K562 (cell line): ENCODE results near the gene SNRPA. TPM values are rescaled to one million over a fixed set of nuclear protein-coding genes. Genes with fewer than 3 reads are reported as not detected.

Experiments used
- CBFA2T3 ChIP-seq: fragments of 450-650 bp; IDR thresholded peaks from 2 replicates; pipeline ENCODE4 v1.6.1; 2017
- CHD1 ChIP-seq: fragments of 200-600 bp; sonication (generic); IDR thresholded peaks from one replicate; pipeline ENCODE4 v1.6.1; 2012; ENCODE audit warnings: mild to moderate bottlenecking, moderate library complexity, low read length, inconsistent platforms
- HLTF ChIP-seq: fragments of 450-650 bp; IDR thresholded peaks from 2 replicates; pipeline ENCODE4 v1.6.1; 2016
- ID3 ChIP-seq, 2 experiments: fragments of 250-450 bp in 1 of 2; fragments of 450-650 bp in 1 of 2; sonication (Bioruptor Pico) in 1 of 2; IDR thresholded peaks; 2 replicates each; pipeline versions ENCODE4 v1.6.1 to v1.8.0; 2016 to 2021; ENCODE audit warnings: mild to moderate bottlenecking in 2 of 2, moderate library complexity in 2 of 2, missing compliant biosample characterization in 1 of 2, missing genetic modification characterization in 1 of 2
- NFE2 ChIP-seq: IDR thresholded peaks from 2 replicates; pipeline ENCODE4 v1.6.1; 2014; ENCODE audit warnings: antibody characterized with exemption, low read depth
- NR3C1 ChIP-seq: sonication (generic); formaldehyde crosslinking; IDR thresholded peaks from 2 replicates; pipeline ENCODE4 v1.8.1; 2022; ENCODE audit warnings: missing genetic modification reagents
- RBBP5 ChIP-seq: fragments of 200-600 bp; sonication (generic); IDR thresholded peaks from 2 replicates; pipeline ENCODE4 v1.6.1; 2012; ENCODE audit warnings: borderline replicate concordance, mild to moderate bottlenecking, low read length, control low read depth, inconsistent platforms; ENCODE audit not compliant: insufficient read depth, poor library complexity, severe bottlenecking
- SMARCA4 ChIP-seq: fragments of 450-650 bp; IDR thresholded peaks from 2 replicates; pipeline ENCODE4 v1.6.1; 2016
- ZFP36 ChIP-seq: fragments of 150-350 bp; IDR thresholded peaks from 2 replicates; pipeline ENCODE4 v1.6.1; 2018; ENCODE audit warnings: low read length, low read depth; ENCODE audit not compliant: partially characterized antibody
- ZFX ChIP-seq: sonication (generic); formaldehyde crosslinking; IDR thresholded peaks from 2 replicates; pipeline ENCODE4 v1.8.0; 2022; ENCODE audit warnings: mild to moderate bottlenecking, missing genetic modification reagents, moderate library complexity
- ZNF586 ChIP-seq: fragments of 450-650 bp; formaldehyde crosslinking; conservative IDR thresholded peaks from 2 replicates; pipeline ENCODE4 v1.4.0; 2020; ENCODE audit warnings: mild to moderate bottlenecking, moderate library complexity
- polyA plus RNA-seq, 8 experiments: library from polyadenylated mRNA; depleted of rRNA in 4 of 8; stranded (reverse) in 5 of 8; unstranded in 3 of 8; fragments of >200 nt; fragmentation: Nextera tagmentation in 2 of 8; fragmentation: Illumina TruSeq in 1 of 8; extraction: Ambion mirVana in 2 of 8; extraction: Trizol in 1 of 8; gene quantifications; 2 replicates each; pipeline versions ENCODE4 v1.2.1 to v1.2.3, GENCODE V29; 2011 to 2014; ENCODE audit warnings: inconsistent platforms in 1 of 8, missing spikeins in 1 of 8
- total RNA-seq, 7 experiments: library from RNA; depleted of rRNA in 6 of 7; stranded (reverse); fragments of >200 nt in 6 of 7; fragmentation: Illumina TruSeq in 2 of 7; extraction: Trizol in 2 of 7; gene quantifications; 2 replicates each; pipeline versions ENCODE4 v1.2.1 to v1.2.3, GENCODE V29; 2011 to 2021; ENCODE audit warnings: low replicate concordance in 1 of 7
- TF ChIP-seq, protein P1 (sequence below): fragments of 450-650 bp; formaldehyde crosslinking; IDR thresholded peaks from 2 replicates; pipeline ENCODE4 v1.4.0; 2020; ENCODE audit warnings: mild to moderate bottlenecking, moderate library complexity
- TF ChIP-seq, protein P2 (sequence below), 2 experiments: fragments of 450-650 bp; formaldehyde crosslinking in 1 of 2; IDR thresholded peaks; 2 replicates each; pipeline versions ENCODE4 v1.4.0 to v1.6.1; 2014 to 2020; ENCODE audit warnings: mild to moderate bottlenecking in 2 of 2, borderline replicate concordance in 1 of 2, low read depth in 1 of 2

Gene SNRPA
- total and polyA plus RNA-seq, 9 of the 15 experiments (the other 6 are each of a cell fraction or from before 2014, with no cell fraction given): 16.3 to 311 (median 193) TPM

- no peak for TF ChIP-seq ID3 (CRISPR knock-in tag; IDR thresholded peaks at IDR 0.05)
- no peak for TF ChIP-seq ID3 (tag; IDR thresholded peaks at IDR 0.05)
- TF ChIP-seq ZNF586 (CRISPR knock-in tag): no peak
- no peak for TF ChIP-seq CBFA2T3
- peak; percentile 43 for TF ChIP-seq ZFX
- TF ChIP-seq ZFP36: peak; percentile 72
- TF ChIP-seq CHD1: peak; percentile 93
- TF ChIP-seq SMARCA4: no peak
- TF ChIP-seq RBBP5: peak; percentile 21
- no peak for TF ChIP-seq HLTF
- TF ChIP-seq, protein P1, sequence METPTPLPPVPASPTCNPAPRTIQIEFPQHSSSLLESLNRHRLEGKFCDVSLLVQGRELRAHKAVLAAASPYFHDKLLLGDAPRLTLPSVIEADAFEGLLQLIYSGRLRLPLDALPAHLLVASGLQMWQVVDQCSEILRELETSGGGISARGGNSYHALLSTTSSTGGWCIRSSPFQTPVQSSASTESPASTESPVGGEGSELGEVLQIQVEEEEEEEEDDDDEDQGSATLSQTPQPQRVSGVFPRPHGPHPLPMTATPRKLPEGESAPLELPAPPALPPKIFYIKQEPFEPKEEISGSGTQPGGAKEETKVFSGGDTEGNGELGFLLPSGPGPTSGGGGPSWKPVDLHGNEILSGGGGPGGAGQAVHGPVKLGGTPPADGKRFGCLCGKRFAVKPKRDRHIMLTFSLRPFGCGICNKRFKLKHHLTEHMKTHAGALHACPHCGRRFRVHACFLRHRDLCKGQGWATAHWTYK (CRISPR knock-in tag): 0 out of 2 replicates have a peak, but pooled peaks have one; percentile 20
- TF ChIP-seq NFE2: no peak
- 0 out of 2 replicates have a peak, but pooled peaks have one; percentile 61 for TF ChIP-seq NR3C1 (CRISPR knock-in tag)
- TF ChIP-seq, protein P2, sequence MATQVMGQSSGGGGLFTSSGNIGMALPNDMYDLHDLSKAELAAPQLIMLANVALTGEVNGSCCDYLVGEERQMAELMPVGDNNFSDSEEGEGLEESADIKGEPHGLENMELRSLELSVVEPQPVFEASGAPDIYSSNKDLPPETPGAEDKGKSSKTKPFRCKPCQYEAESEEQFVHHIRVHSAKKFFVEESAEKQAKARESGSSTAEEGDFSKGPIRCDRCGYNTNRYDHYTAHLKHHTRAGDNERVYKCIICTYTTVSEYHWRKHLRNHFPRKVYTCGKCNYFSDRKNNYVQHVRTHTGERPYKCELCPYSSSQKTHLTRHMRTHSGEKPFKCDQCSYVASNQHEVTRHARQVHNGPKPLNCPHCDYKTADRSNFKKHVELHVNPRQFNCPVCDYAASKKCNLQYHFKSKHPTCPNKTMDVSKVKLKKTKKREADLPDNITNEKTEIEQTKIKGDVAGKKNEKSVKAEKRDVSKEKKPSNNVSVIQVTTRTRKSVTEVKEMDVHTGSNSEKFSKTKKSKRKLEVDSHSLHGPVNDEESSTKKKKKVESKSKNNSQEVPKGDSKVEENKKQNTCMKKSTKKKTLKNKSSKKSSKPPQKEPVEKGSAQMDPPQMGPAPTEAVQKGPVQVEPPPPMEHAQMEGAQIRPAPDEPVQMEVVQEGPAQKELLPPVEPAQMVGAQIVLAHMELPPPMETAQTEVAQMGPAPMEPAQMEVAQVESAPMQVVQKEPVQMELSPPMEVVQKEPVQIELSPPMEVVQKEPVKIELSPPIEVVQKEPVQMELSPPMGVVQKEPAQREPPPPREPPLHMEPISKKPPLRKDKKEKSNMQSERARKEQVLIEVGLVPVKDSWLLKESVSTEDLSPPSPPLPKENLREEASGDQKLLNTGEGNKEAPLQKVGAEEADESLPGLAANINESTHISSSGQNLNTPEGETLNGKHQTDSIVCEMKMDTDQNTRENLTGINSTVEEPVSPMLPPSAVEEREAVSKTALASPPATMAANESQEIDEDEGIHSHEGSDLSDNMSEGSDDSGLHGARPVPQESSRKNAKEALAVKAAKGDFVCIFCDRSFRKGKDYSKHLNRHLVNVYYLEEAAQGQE (IDR thresholded peaks at IDR 0.05; ENCODE audit: borderline replicate concordance): peak; percentile 20; the same call in 1 of the 2 replicates
- TF ChIP-seq, protein P2 (CRISPR knock-in tag; IDR thresholded peaks at IDR 0.05; ENCODE audit: low read depth): no peak
Observed at GRCh38 chr19:40717325-40717879, 33.6 kb upstream of the SNRPA start (continued).
